ENCODE measurements around the gene TMCC3. TPM values are rescaled to one million over a fixed set of nuclear protein-coding genes. Genes with fewer than 3 reads are reported as not detected.
A peak's percentile ranks its signal among the peaks of the same experiment; 100 is the strongest.

The TMCC3 gene
- total RNA-seq, 2 donors from 2014 or later, result 13.5 to 15.4 TPM

DNA sequence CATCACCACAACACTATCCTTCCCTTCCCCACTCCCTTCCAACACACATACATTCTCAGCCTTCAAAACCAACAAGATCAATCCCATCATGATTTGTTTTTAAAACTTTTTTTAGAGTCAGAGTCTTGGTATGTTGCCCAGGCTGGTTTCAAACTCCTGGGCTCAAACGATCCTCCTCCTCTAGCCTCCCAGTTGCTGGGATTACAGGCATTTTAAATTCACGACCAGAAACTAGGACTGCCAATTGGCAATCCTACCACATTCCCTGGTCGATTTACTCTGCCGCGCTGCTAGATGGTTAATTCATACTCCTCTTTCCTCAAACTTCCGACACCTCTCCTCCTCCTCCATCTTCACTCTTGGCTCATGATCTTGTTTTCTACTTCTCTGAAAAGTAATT is 37.5 kb upstream of the TMCC3 start:
- peak overlapping the region in 1 of 2 donors; percentile 12 for H3K27ac ChIP-seq
- H3K9me3 ChIP-seq, result no peaks in the 10 kb centered on the region
- H3K4me1 ChIP-seq (replicated peaks), result peaks cover 3% of the 10 kb centered on the region
- no peak overlapping the region for H3K4me3 ChIP-seq
- no peak for DNase-seq (ENCODE audit: low spot score)
- TF ChIP-seq, protein P1, sequence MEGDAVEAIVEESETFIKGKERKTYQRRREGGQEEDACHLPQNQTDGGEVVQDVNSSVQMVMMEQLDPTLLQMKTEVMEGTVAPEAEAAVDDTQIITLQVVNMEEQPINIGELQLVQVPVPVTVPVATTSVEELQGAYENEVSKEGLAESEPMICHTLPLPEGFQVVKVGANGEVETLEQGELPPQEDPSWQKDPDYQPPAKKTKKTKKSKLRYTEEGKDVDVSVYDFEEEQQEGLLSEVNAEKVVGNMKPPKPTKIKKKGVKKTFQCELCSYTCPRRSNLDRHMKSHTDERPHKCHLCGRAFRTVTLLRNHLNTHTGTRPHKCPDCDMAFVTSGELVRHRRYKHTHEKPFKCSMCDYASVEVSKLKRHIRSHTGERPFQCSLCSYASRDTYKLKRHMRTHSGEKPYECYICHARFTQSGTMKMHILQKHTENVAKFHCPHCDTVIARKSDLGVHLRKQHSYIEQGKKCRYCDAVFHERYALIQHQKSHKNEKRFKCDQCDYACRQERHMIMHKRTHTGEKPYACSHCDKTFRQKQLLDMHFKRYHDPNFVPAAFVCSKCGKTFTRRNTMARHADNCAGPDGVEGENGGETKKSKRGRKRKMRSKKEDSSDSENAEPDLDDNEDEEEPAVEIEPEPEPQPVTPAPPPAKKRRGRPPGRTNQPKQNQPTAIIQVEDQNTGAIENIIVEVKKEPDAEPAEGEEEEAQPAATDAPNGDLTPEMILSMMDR (IDR thresholded peaks at IDR 0.05), result no peak
- no peak for TF ChIP-seq POLR2A (IDR thresholded peaks at IDR 0.05)
- no peak for TF ChIP-seq POLR2AphosphoS5 (IDR thresholded peaks at IDR 0.05)
- intact Hi-C loops (cut with DNase I), result no loop called here
- H3K27me3 ChIP-seq (replicated peaks; ENCODE audit: insufficient read depth), result no peaks in the 10 kb centered on the region
- no peaks in the 10 kb centered on the region for H3K36me3 ChIP-seq
- WGBS, result 70% methylated on average over 6 of the region's 6 CpGs

DNA sequence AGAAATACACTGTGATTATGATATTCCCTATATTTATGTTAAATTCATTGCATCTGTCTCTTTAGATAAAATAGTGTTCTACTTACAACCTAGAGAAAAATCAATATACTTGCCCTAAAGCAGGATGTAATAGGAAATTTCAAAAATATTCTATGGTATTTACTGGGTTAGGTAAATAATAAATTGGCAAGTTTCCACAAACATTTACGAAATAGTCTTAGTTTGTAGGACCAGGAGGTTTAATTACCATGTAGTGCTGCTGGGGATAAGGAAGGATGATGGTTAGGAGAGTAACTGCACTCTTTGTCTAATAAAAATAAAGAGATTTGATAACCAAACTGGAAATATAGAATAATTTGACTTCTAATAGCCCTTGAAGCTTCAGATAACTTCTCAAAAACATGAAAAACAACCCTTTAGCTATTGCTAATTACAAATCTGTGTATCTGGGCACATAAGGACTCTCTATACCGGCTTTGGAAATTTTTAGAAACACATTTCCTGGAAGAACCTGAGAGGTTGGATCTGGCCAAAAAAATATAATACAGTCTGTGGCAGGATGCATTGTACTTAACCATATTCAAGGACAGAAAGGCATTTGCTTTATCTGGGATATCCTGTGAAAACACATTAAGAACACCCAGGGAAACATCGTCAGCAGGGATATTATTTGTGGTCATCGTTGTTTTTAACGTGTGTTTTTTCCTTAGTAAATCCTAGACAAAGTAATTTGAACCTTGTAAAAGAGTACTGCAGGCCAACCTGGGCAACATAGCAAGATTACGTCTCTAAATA is 36.7 kb upstream of the TMCC3 start:
- no peaks in the 10 kb centered on the region for H3K27me3 ChIP-seq (replicated peaks; ENCODE audit: insufficient read depth)

DNA sequence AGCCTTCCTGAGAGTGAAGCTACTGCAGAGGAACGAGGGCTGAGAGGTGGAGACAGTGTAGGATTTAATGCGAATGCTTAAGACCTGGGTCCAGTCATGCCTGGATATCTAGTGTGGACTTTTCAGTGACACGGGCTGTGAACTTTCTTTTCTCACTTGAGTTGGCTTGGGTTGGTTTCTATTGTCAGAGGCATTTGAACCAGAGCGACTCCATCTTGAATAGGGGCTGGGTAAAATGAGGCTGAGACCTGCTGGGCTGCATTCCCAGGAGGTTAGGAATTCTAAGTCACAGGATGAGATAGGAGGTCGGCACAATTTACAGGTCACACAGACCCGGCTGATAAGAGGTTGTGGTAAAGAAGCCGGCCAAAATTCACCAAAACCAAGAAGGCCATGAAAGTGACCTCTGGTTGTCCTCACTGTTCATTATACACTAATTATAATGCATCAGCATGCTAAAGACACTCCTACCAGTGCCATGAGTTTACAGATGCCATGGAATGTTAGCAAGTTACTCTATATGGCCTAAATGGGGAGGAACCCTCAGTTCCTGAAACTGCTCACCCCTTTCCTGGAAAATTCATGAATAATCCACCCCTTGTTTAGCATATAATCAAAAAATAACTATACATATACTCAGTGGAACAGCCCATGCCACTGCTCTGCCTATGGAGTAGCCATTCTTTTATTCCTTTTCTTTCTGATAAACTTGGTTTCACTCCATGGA is 34.2 kb upstream of the TMCC3 start:
- TF ChIP-seq POLR2AphosphoS5 (IDR thresholded peaks at IDR 0.05) (no peak), POLR2A (IDR thresholded peaks at IDR 0.05) (no peak)
- TF ChIP-seq, protein P1 (IDR thresholded peaks at IDR 0.05), result no peak
- Histone ChIP-seq H3K4me1 (replicated peaks) (no peaks in the 10 kb centered on the region), H3K27me3 (replicated peaks; ENCODE audit: insufficient read depth) (no peaks in the 10 kb centered on the region), H3K4me3 (no peak overlapping the region), H3K27ac (no peak overlapping the region), H3K9me3 (no peaks in the 10 kb centered on the region), H3K36me3 (no peaks in the 10 kb centered on the region)
- 97% methylated on average over 7 of the region's 7 CpGs for WGBS
- intact Hi-C loops (cut with DNase I), result no loop called here
- DNase-seq (ENCODE audit: low spot score), result no peak

More for the DNA sequence above, 36.7 kb upstream of the TMCC3 start:
- no peaks in the 10 kb centered on the region for H3K9me3 ChIP-seq
- 37% methylated on average over 6 of the region's 6 CpGs for WGBS
- H3K36me3 ChIP-seq, result no peaks in the 10 kb centered on the region
- intact Hi-C loops (cut with DNase I), result no loop called here
- peak overlapping the region in 1 of 2 donors; percentile 12 for H3K27ac ChIP-seq
- no peak overlapping the region for H3K4me3 ChIP-seq
- DNase-seq (ENCODE audit: low spot score), result no peak
- TF ChIP-seq, protein P1 (IDR thresholded peaks at IDR 0.05), result no peak
- TF ChIP-seq POLR2A (IDR thresholded peaks at IDR 0.05) (no peak), POLR2AphosphoS5 (IDR thresholded peaks at IDR 0.05) (no peak)
- peaks cover 3% of the 10 kb centered on the region for H3K4me1 ChIP-seq (replicated peaks)

DNA sequence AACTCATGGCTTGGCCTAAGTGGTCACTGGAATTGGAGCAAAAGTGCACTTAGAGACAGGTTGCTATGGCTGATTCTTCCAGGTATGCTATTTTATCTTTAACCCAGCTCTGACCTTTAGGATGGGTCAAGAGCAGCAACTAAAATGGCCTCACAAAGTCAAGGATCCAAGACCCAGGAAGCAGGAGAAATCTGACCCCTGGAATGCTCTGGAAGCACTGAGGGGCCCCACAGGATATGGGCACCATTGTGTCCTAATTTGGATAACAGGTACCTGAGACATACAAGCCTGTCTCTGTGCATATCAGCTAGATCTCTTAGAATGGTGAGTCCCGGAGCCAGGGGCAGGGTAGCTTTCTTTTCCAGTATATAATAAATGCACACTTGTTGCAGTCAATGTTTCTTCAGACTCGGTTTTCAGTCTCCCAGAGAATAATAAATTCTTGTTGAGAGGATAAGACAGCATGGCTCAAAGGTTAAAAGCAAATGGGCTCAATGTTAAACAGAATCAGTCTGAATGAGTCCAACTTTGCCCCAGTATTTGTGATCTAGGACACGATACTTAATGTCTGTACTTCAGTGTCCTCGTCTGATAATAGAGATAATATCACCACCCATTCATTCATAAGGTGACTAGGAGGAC is 29.3 kb upstream of the TMCC3 start:
- Histone ChIP-seq H3K27me3 (replicated peaks; ENCODE audit: insufficient read depth) (no peaks in the 10 kb centered on the region), H3K9me3 (no peaks in the 10 kb centered on the region), H3K36me3 (no peaks in the 10 kb centered on the region), H3K4me1 (replicated peaks) (peaks cover 6% of the 10 kb centered on the region), H3K27ac (no peak overlapping the region), H3K4me3 (no peak overlapping the region)
- DNase-seq (ENCODE audit: low spot score), result no peak
- intact Hi-C loops (cut with DNase I), result no loop called here
- TF ChIP-seq POLR2A (IDR thresholded peaks at IDR 0.05), result no peak
- TF ChIP-seq, protein P1 (IDR thresholded peaks at IDR 0.05), result no peak
- no peak for TF ChIP-seq POLR2AphosphoS5 (IDR thresholded peaks at IDR 0.05)
- 60% methylated on average over 4 of the region's 4 CpGs for WGBS

Measured in prostate gland (tissue), 2 donors.